ENCODE results near the gene RASSF4.

The RASSF4 gene

GRCh38 chr10:44961230-44961571, 1.6 kb downstream of the RASSF4 start:
- Histone ChIP-seq H2BK15ac (ENCODE audit: low read length) (no peak overlapping the region), H3K4me2 (ENCODE audit: insufficient read depth, low read length, poor library complexity, severe bottlenecking) (no peak overlapping the region), H3K18ac (ENCODE audit: low read length) (no peak overlapping the region), H3K36me3 (replicated peaks in 1 of 2; ENCODE audit: control insufficient read depth in 2 of 2, insufficient read depth in 2 of 2, low read length in 2 of 2) (peaks cover 2 to 5% of the 10 kb centered on the region in 2 donors), H3K27ac (replicated peaks; ENCODE audit: low read length) (no peak overlapping the region), H3K23ac (ENCODE audit: low read depth, low read length, poor library complexity) (no peak overlapping the region), H3K27me3 (ENCODE audit: control insufficient read depth in 3 of 3, insufficient read depth in 3 of 3, low read depth in 1 of 3, low read length in 3 of 3) (peaks cover 0 to 2% (median 0%) of the 10 kb centered on the region in 3 experiments), H4K91ac (ENCODE audit: low read depth, low read length, poor library complexity) (no peak overlapping the region), H3K4me3 (ENCODE audit: low read length in 2 of 2) (no peak overlapping the region), H3K4me1 (ENCODE audit: control insufficient read depth in 2 of 2, insufficient read depth in 1 of 2, low read depth in 1 of 2, low read length in 2 of 2) (peaks cover 41 to 49% of the 10 kb centered on the region in 2 donors), H2AFZ (ENCODE audit: low read length) (no peak overlapping the region), H2AK5ac (ENCODE audit: low read depth, low read length) (no peak overlapping the region), H3K9me3 (replicated peaks in 1 of 2; ENCODE audit: control insufficient read depth in 2 of 2, insufficient read depth in 1 of 2, low read depth in 1 of 2, low read length in 2 of 2) (peaks cover 0 to 2% of the 10 kb centered on the region in 2 donors), H3K4ac (ENCODE audit: low read length) (no peak overlapping the region), H4K8ac (ENCODE audit: low read depth, low read length) (no peak overlapping the region), H3K9ac (ENCODE audit: low read depth, low read length, poor library complexity) (no peak overlapping the region), H2BK120ac (ENCODE audit: low read depth, low read length) (no peak overlapping the region), H2BK5ac (ENCODE audit: low read length) (no peak overlapping the region), H3K14ac (ENCODE audit: low read length) (no peak overlapping the region), H2BK12ac (ENCODE audit: low read length) (no peak overlapping the region), H3K79me1 (ENCODE audit: low read depth, low read length) (no peaks in the 10 kb centered on the region)
- WGBS, 2 donors (ENCODE audit: extremely low coverage in 2 of 2, insufficient read length in 2 of 2, insufficient replicate concordance in 1 of 2), result no CpG with 5 or more reads among the region's 4 CpGs
- DNase-seq (ENCODE audit: low spot score), result no peak

DNA sequence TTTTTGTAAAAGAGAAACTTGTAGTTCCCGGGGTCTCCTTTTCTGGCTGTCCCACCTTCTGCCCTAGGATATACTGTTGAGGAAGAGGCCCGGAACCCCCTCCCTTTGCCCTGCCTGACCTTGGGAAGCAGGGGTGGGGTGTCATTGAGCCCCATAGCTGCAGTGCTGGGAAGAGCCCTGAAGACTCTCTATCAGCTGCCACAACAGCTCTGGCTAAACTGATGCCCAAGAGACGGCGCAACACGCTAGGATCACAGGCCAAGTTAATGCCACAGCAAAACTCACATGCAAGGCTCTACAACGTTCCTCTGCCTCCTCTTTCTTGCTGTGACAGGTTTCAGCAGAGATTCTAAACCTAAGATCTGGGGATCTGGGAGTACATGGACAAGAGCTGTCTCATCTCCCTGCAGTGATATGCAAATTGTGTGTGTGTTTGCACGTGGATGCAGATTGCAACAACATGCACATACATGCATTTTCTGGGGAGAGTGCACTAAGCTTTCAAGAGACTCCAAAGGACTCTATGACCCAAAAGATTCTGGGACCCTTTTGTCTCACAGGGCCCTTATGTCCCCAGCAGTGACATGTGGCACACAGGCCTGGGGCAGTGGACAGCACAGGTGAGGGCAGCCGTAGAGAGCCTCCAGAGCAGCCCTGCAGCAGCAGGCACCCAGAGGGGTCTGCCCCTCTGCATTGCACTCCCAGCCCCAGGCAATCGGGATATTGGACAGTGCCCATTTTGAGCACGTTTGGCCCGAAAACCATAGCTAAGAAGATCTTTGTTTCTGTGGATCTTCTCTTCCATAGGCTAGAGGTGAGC, 2.5 kb downstream of the RASSF4 start:
- H3K4me1 ChIP-seq (ENCODE audit: control insufficient read depth in 2 of 2, insufficient read depth in 1 of 2, low read depth in 1 of 2, low read length in 2 of 2), result peaks cover 43 to 49% of the 10 kb centered on the region in 2 donors
- peaks cover 0 to 2% of the 10 kb centered on the region in 2 donors for H3K36me3 ChIP-seq (replicated peaks in 1 of 2; ENCODE audit: control insufficient read depth in 2 of 2, insufficient read depth in 2 of 2, low read length in 2 of 2)

GRCh38 chr10:44962870-44963738, 3.5 kb downstream of the RASSF4 start:
- H2BK12ac ChIP-seq (ENCODE audit: low read length), result peak overlapping the region; percentile 88
- no peak overlapping the region for H3K14ac ChIP-seq (ENCODE audit: low read length)
- peaks cover 0 to 2% of the 10 kb centered on the region in 2 donors for H3K36me3 ChIP-seq (replicated peaks in 1 of 2; ENCODE audit: control insufficient read depth in 2 of 2, insufficient read depth in 2 of 2, low read length in 2 of 2)
- peaks cover 43 to 49% of the 10 kb centered on the region in 2 donors for H3K4me1 ChIP-seq (ENCODE audit: control insufficient read depth in 2 of 2, insufficient read depth in 1 of 2, low read depth in 1 of 2, low read length in 2 of 2)
- H3K27ac ChIP-seq (replicated peaks; ENCODE audit: low read length), result peak overlapping the region; percentile 95
- peaks cover 0 to 2% (median 0%) of the 10 kb centered on the region in 3 experiments for H3K27me3 ChIP-seq (ENCODE audit: control insufficient read depth in 3 of 3, insufficient read depth in 3 of 3, low read depth in 1 of 3, low read length in 3 of 3)
- H4K91ac ChIP-seq (ENCODE audit: low read depth, low read length, poor library complexity), result peak overlapping the region; percentile 98
- peak overlapping the region; percentile 87 for H3K4ac ChIP-seq (ENCODE audit: low read length)
- H2AK5ac ChIP-seq (ENCODE audit: low read depth, low read length), result peak overlapping the region; percentile 96
- no CpG with 5 or more reads among the region's 19 CpGs for WGBS, 2 donors (ENCODE audit: extremely low coverage in 2 of 2, insufficient read length in 2 of 2, insufficient replicate concordance in 1 of 2)
- peak overlapping the region; percentile 44 for H3K9ac ChIP-seq (ENCODE audit: low read depth, low read length, poor library complexity)
- peak overlapping the region; percentile 92 for H3K23ac ChIP-seq (ENCODE audit: low read depth, low read length, poor library complexity)
- no peak for DNase-seq (ENCODE audit: low spot score)
- H2BK15ac ChIP-seq (ENCODE audit: low read length), result peak overlapping the region; percentile 97
- peak overlapping the region; percentile 83 for H2AFZ ChIP-seq (ENCODE audit: low read length)
- no peaks in the 10 kb centered on the region for H3K79me1 ChIP-seq (ENCODE audit: low read depth, low read length)
- H3K4me2 ChIP-seq (ENCODE audit: insufficient read depth, low read length, poor library complexity, severe bottlenecking), result no peak overlapping the region
- H3K18ac ChIP-seq (ENCODE audit: low read length), result peak overlapping the region; percentile 96
- H2BK5ac ChIP-seq (ENCODE audit: low read length), result peak overlapping the region; percentile 87
- H3K9me3 ChIP-seq (replicated peaks in 1 of 2; ENCODE audit: control insufficient read depth in 2 of 2, insufficient read depth in 1 of 2, low read depth in 1 of 2, low read length in 2 of 2), result no peaks in the 10 kb centered on the region
- H2BK120ac ChIP-seq (ENCODE audit: low read depth, low read length), result peak overlapping the region; percentile 95
- no peak overlapping the region for H4K8ac ChIP-seq (ENCODE audit: low read depth, low read length)
- H3K4me3 ChIP-seq (ENCODE audit: low read length in 2 of 2), result peak overlapping the region in 1 of 2 donors; percentile 29

More for the DNA sequence above, 2.5 kb downstream of the RASSF4 start:
- peak overlapping the region; percentile 51 for H3K18ac ChIP-seq (ENCODE audit: low read length)
- H3K14ac ChIP-seq (ENCODE audit: low read length), result peak overlapping the region; percentile 10
- H2BK5ac ChIP-seq (ENCODE audit: low read length), result peak overlapping the region; percentile 87
- H4K91ac ChIP-seq (ENCODE audit: low read depth, low read length, poor library complexity), result no peak overlapping the region
- no peak overlapping the region for H4K8ac ChIP-seq (ENCODE audit: low read depth, low read length)
- H3K4me3 ChIP-seq (ENCODE audit: low read length in 2 of 2), result no peak overlapping the region
- no peak overlapping the region for H3K4ac ChIP-seq (ENCODE audit: low read length)
- no peak overlapping the region for H3K9ac ChIP-seq (ENCODE audit: low read depth, low read length, poor library complexity)
- no peak overlapping the region for H3K4me2 ChIP-seq (ENCODE audit: insufficient read depth, low read length, poor library complexity, severe bottlenecking)
- H2BK12ac ChIP-seq (ENCODE audit: low read length), result no peak overlapping the region
- H3K23ac ChIP-seq (ENCODE audit: low read depth, low read length, poor library complexity), result no peak overlapping the region
- peaks cover 0 to 2% (median 0%) of the 10 kb centered on the region in 3 experiments for H3K27me3 ChIP-seq (ENCODE audit: control insufficient read depth in 3 of 3, insufficient read depth in 3 of 3, low read depth in 1 of 3, low read length in 3 of 3)
- H2BK15ac ChIP-seq (ENCODE audit: low read length), result peak overlapping the region; percentile 97
- DNase-seq (ENCODE audit: low spot score), result no peak
- no peak overlapping the region for H2AFZ ChIP-seq (ENCODE audit: low read length)
- H3K9me3 ChIP-seq (replicated peaks in 1 of 2; ENCODE audit: control insufficient read depth in 2 of 2, insufficient read depth in 1 of 2, low read depth in 1 of 2, low read length in 2 of 2), result no peaks in the 10 kb centered on the region
- H2AK5ac ChIP-seq (ENCODE audit: low read depth, low read length), result peak overlapping the region; percentile 96
- H2BK120ac ChIP-seq (ENCODE audit: low read depth, low read length), result no peak overlapping the region
- no peak overlapping the region for H3K27ac ChIP-seq (replicated peaks; ENCODE audit: low read length)
- no peaks in the 10 kb centered on the region for H3K79me1 ChIP-seq (ENCODE audit: low read depth, low read length)
- WGBS, 2 donors (ENCODE audit: extremely low coverage in 2 of 2, insufficient read length in 2 of 2, insufficient replicate concordance in 1 of 2), result no CpG with 5 or more reads among the region's 11 CpGs
